B cell (primary cell): ENCODE measurements around the gene NEO1. TPM values are rescaled to one million over a fixed set of nuclear protein-coding genes. Genes with fewer than 3 reads are reported as not detected.

Source experiments
- ATAC-seq: fragments of 200-7000 bp; cut with Tn5 transposase; one replicate; pipeline ENCODE4 v1.10.0; 2021; ENCODE audit warnings: low read depth, mild to moderate bottlenecking, moderate number of reproducible peaks, moderate library complexity
- CTCF ChIA-PET: fragments of 350-600 bp; sonication (Branson Sonifier 250); formaldehyde crosslinking; loops from one replicate; lab custom pipeline; 2021; ENCODE audit warnings: antibody characterized with exemption, inconsistent platforms; lab: Charles Lee
- POLR2A ChIA-PET: fragments of 350-600 bp; sonication (Branson Sonifier 250); formaldehyde crosslinking; loops from one replicate; lab custom pipeline; 2021; ENCODE audit warnings: antibody characterized with exemption; lab: Charles Lee
- DNase-seq: peaks from one replicate; pipeline ENCODE4 v3.0.0; 2013
- H2AFZ ChIP-seq: 2 replicates; pipeline ENCODE4 v1.6.1; 2012; ENCODE audit warnings: mild to moderate bottlenecking, low read depth, low read length; ENCODE audit not compliant: insufficient read depth, poor library complexity, severe bottlenecking
- H3K27ac ChIP-seq, 2 donors: 1 replicate in 1 of 2; 2 replicates in 1 of 2; pipeline ENCODE4 v1.5.1; 2012 to 2013; ENCODE audit warnings: low read length in 2 of 2, mild to moderate bottlenecking in 2 of 2, moderate library complexity in 1 of 2
- H3K27me3 ChIP-seq, 4 experiments: fragments of 200-600 bp in 1 of 4; sonication (generic) in 1 of 4; replicated peaks in 1 of 4; 1 replicate in 2 of 4; 2 replicates in 2 of 4; pipeline versions ENCODE4 v1.6.1 to v1.7.0; 2013 to 2016; ENCODE audit warnings: low read length in 3 of 4, mild to moderate bottlenecking in 2 of 4, mixed read lengths in 1 of 4, moderate library complexity in 1 of 4; ENCODE audit not compliant: insufficient read depth in 4 of 4, control insufficient read depth in 3 of 4; ENCODE audit errors: control extremely low read depth in 1 of 4
- H3K36me3 ChIP-seq, 2 experiments: replicated peaks in 1 of 2; 1 replicate in 1 of 2; 2 replicates in 1 of 2; pipeline versions ENCODE4 v1.6.1 to v1.7.1; 2013; ENCODE audit warnings: low read length in 1 of 2; ENCODE audit not compliant: insufficient read depth in 2 of 2, control insufficient read depth in 1 of 2; ENCODE audit errors: control extremely low read depth in 1 of 2, extremely low read depth in 1 of 2
- H3K4me1 ChIP-seq, 2 donors: fragments of 200-600 bp in 1 of 2; sonication (generic) in 1 of 2; 1 replicate in 1 of 2; 2 replicates in 1 of 2; pipeline versions ENCODE4 v1.5.1 to v1.6.1; 2013 to 2017; ENCODE audit warnings: low read length in 2 of 2; ENCODE audit not compliant: control insufficient read depth in 2 of 2, insufficient read depth in 2 of 2
- H3K4me2 ChIP-seq: replicated peaks from 2 replicates; pipeline ENCODE3; 2012; ENCODE audit warnings: mild to moderate bottlenecking, low read depth, low read length; ENCODE audit not compliant: poor library complexity, severe bottlenecking
- H3K4me3 ChIP-seq, 5 experiments: fragments of 200-600 bp in 1 of 5; sonication (generic) in 1 of 5; 1 replicate in 3 of 5; 2 replicates in 2 of 5; pipeline versions ENCODE4 v1.5.1 to v1.7.0; 2011 to 2016; ENCODE audit warnings: low read length in 4 of 5, mild to moderate bottlenecking in 4 of 5, low read depth in 2 of 5, control low read depth in 1 of 5, moderate library complexity in 1 of 5; ENCODE audit not compliant: insufficient read depth in 1 of 5; ENCODE audit errors: control extremely low read depth in 1 of 5, extremely low read depth in 1 of 5
- H3K79me2 ChIP-seq: fragments of 200-600 bp; sonication (generic); one replicate; pipeline ENCODE4 v1.6.0; 2016; ENCODE audit warnings: low read length; ENCODE audit not compliant: control insufficient read depth, insufficient read depth
- H3K9ac ChIP-seq: fragments of 200-600 bp; sonication (generic); 2 replicates; pipeline ENCODE4 v1.6.1; 2017; ENCODE audit warnings: mild to moderate bottlenecking, low read length, moderate library complexity
- H3K9me3 ChIP-seq, 3 donors: one replicate each; pipeline versions ENCODE4 v1.6.1 to v1.7.1; 2013; ENCODE audit warnings: low read length in 2 of 3; ENCODE audit not compliant: control insufficient read depth in 2 of 3, insufficient read depth in 1 of 3; ENCODE audit errors: control extremely low read depth in 1 of 3
- H4K20me1 ChIP-seq: 2 replicates; pipeline ENCODE4 v1.6.0; 2012; ENCODE audit warnings: mild to moderate bottlenecking, low read length; ENCODE audit not compliant: insufficient read depth, control insufficient read depth, poor library complexity, severe bottlenecking
- H3K27ac Mint-ChIP-seq: one replicate; pipeline ENCODE4 v1.8.0; 2021; ENCODE audit warnings: mixed read lengths
- H3K27me3 Mint-ChIP-seq: one replicate; pipeline ENCODE4 v1.8.0; 2021; ENCODE audit warnings: mixed read lengths
- H3K4me1 Mint-ChIP-seq: one replicate; pipeline ENCODE4 v1.8.0; 2021; ENCODE audit warnings: mixed read lengths
- H3K4me3 Mint-ChIP-seq: one replicate; pipeline ENCODE4 v1.8.0; 2021; ENCODE audit warnings: mixed read lengths
- H3K9me3 Mint-ChIP-seq: one replicate; pipeline ENCODE4 v1.8.0; 2022; ENCODE audit warnings: mixed read lengths; ENCODE audit not compliant: insufficient read depth
- CTCF ChIP-seq: fragments of 200-600 bp; IDR thresholded peaks from one replicate; pipeline ENCODE4 v1.8.0; 2022; ENCODE audit warnings: antibody characterized with exemption, mild to moderate bottlenecking
- EZH2 ChIP-seq: IDR thresholded peaks from 2 replicates; pipeline ENCODE4 v1.6.1; 2012; ENCODE audit warnings: borderline replicate concordance, low read depth, mild to moderate bottlenecking, moderate library complexity, low read length; ENCODE audit not compliant: insufficient read depth, poor library complexity, severe bottlenecking
- WGBS: methylation state at CpG from one replicate; pipeline ENCODE4 v1.1.5; 2013; ENCODE audit warnings: missing lambda C conversion rate; ENCODE audit not compliant: insufficient coverage; 5-methylcytosine and 5-hydroxymethylcytosine counted together
- intact Hi-C: fragments of 100-400 bp; cut with micrococcal nuclease; formaldehyde crosslinking; loops from one replicate; pipeline ENCODE4 v1.10.0; 2022
- polyA plus RNA-seq: library from polyadenylated mRNA; depleted of rRNA; stranded (reverse); fragments of >200 nt; gene quantifications from 2 replicates; pipeline ENCODE4 v1.2.3, GENCODE V29; 2012
- total RNA-seq, 2 donors: library from RNA; stranded (reverse); fragments of 120-200 nt in 1 of 2; gene quantifications; 1 replicate in 1 of 2; 2 replicates in 1 of 2; pipeline versions ENCODE4 v1.2.3 to v1.2.4, GENCODE V29; 2013 to 2022

The NEO1 gene
- total and polyA plus RNA-seq, 2 donors (not counting 1 experiment from before 2014, with no cell fraction given) = 1.3 to 3.9 TPM

GRCh38 chr15:73296609-73297353, 244.5 kb downstream of the NEO1 start:
- CTCF ChIA-PET = interaction anchor here (0.9 to 1.2 kb wide), 2 partner anchors 22 to 30 kb away, joined by 3 to 4 read pairs; no protein-coding TSS in a partner anchor

More at GRCh38 chr15:73296609-73297353, 244.5 kb downstream of the NEO1 start:
- no peaks in the 10 kb centered on the region for H3K9me3 ChIP-seq
- no peaks in the 10 kb centered on the region for H4K20me1 ChIP-seq
- intact Hi-C loops = no loop called here
- H3K27me3 ChIP-seq = peaks cover 0 to 3% (median 0%) of the 10 kb centered on the region in 4 experiments
- H3K27ac ChIP-seq = no peak overlapping the region
- no peak overlapping the region for H3K4me3 ChIP-seq
- Mint-ChIP-seq H3K9me3 (no peaks in the 10 kb centered on the region), H3K4me1 (no peaks in the 10 kb centered on the region), H3K27ac (no peak overlapping the region), H3K4me3 (no peak overlapping the region), H3K27me3 (peaks cover 14% of the 10 kb centered on the region)
- POLR2A ChIA-PET = no interaction called here
- H3K79me2 ChIP-seq = no peaks in the 10 kb centered on the region
- no peak for DNase-seq
- no peak overlapping the region for H2AFZ ChIP-seq
- TF ChIP-seq CTCF (no peak), EZH2 (no peak)
- 91% methylated on average over 7 of the region's 9 CpGs for WGBS
- H3K9ac ChIP-seq = no peak overlapping the region
- H3K36me3 ChIP-seq = no peaks in the 10 kb centered on the region
- no peak for ATAC-seq
- no peak overlapping the region for H3K4me2 ChIP-seq
- no peaks in the 10 kb centered on the region for H3K4me1 ChIP-seq
